Measurements from ENCODE around the gene CFAP299. TPM values are rescaled to one million over a fixed set of nuclear protein-coding genes. Genes with fewer than 3 reads are reported as not detected.

CFAP299 gene
- total RNA-seq, 1 donor from 2014 or later: not detected

DNA sequence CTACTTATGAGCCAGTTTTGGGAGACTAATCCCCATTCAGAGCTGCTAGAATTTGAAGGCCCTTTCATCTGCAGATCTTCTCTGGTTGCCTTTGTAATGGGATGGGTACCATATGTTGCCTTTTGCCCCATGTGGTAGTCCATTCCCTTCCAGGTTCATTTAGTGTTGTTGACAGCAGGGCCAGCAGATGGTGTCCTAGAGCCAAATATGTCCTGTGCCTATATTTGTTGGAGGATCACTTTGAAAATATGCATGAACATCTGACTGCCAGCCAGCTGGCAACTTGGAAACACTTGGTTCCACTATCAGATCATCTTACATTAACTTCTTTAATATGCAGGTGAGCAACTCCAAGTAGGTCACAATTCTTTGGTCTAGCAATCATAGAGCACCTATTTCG lies 30.4 kb downstream of the CFAP299 start:
- H3K27ac ChIP-seq: no peak overlapping the region
- intact Hi-C loops (cut with DNase I): loop anchor here (10.0 kb wide), 2 partner anchors 619 to 689 kb away; no protein-coding TSS in a partner anchor
- H3K36me3 ChIP-seq: no peaks in the 10 kb centered on the region
- DNase-seq (ENCODE audit: low spot score in 2 of 2): no peak
- H3K27me3 ChIP-seq: no peaks in the 10 kb centered on the region
- TF ChIP-seq, protein P1, sequence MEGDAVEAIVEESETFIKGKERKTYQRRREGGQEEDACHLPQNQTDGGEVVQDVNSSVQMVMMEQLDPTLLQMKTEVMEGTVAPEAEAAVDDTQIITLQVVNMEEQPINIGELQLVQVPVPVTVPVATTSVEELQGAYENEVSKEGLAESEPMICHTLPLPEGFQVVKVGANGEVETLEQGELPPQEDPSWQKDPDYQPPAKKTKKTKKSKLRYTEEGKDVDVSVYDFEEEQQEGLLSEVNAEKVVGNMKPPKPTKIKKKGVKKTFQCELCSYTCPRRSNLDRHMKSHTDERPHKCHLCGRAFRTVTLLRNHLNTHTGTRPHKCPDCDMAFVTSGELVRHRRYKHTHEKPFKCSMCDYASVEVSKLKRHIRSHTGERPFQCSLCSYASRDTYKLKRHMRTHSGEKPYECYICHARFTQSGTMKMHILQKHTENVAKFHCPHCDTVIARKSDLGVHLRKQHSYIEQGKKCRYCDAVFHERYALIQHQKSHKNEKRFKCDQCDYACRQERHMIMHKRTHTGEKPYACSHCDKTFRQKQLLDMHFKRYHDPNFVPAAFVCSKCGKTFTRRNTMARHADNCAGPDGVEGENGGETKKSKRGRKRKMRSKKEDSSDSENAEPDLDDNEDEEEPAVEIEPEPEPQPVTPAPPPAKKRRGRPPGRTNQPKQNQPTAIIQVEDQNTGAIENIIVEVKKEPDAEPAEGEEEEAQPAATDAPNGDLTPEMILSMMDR (IDR thresholded peaks at IDR 0.05): peak in 1 of 3 experiments; percentile 7
- no peaks in the 10 kb centered on the region for H3K4me1 ChIP-seq
- H3K9me3 ChIP-seq: peaks cover 0 to 2% of the 10 kb centered on the region in 2 donors
- no peak overlapping the region for H3K4me3 ChIP-seq

DNA sequence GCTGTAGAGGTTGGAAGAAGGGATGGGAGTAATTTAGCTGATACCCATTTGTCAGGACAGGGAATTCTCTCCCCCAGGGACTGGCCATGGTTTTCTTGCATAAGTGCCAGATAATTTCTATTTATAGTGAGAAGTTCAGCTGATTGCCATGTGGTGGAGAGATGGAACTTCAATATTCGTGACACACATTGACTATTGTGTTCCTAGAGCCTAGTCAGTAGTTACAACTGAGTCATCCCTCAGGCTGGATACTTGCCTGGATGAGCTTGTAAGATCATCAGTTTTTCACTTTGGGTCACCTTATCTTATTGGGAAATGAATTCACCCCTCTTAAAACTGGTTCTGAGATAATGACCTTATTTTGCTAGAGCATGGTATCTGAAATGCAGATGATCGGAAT lies 32.2 kb downstream of the CFAP299 start:
- Histone ChIP-seq H3K36me3 (no peaks in the 10 kb centered on the region), H3K27me3 (no peaks in the 10 kb centered on the region), H3K4me3 (no peak overlapping the region), H3K4me1 (no peaks in the 10 kb centered on the region), H3K27ac (no peak overlapping the region), H3K9me3 (peaks cover 0 to 5% of the 10 kb centered on the region in 2 donors)
- intact Hi-C loops (cut with DNase I): loop anchor here (10.0 kb wide), 2 partner anchors 617 to 687 kb away; no protein-coding TSS in a partner anchor
- no peak for DNase-seq (ENCODE audit: low spot score in 2 of 2)
- TF ChIP-seq, protein P1 (IDR thresholded peaks at IDR 0.05): no peak

DNA sequence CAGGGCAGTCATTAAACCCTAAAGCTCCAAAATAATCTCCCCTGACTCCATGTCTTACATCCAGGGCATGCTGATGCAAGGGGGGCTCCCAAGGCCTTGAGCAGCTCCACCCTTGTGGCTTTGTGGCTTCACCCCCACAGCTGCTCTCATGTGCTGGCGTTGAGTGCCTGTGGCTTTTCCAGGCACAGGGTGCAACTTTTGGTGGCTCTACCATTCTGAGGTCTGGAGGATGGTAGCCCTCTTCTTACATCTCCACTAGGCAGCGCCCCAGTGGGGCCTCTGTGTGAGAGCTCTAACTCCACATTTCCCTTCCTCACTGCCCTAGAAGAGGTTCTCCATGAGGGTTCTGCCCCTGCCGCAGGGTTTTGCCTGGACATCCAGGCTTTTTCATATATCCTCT lies 35.1 kb downstream of the CFAP299 start:
- peaks cover 0 to 5% of the 10 kb centered on the region in 2 donors for H3K9me3 ChIP-seq
- intact Hi-C loops (cut with DNase I): no loop called here
- DNase-seq (ENCODE audit: low spot score in 2 of 2): no peak
- H3K27me3 ChIP-seq: no peaks in the 10 kb centered on the region
- no peaks in the 10 kb centered on the region for H3K36me3 ChIP-seq
- no peak overlapping the region for H3K4me3 ChIP-seq
- H3K27ac ChIP-seq: no peak overlapping the region
- no peaks in the 10 kb centered on the region for H3K4me1 ChIP-seq
- TF ChIP-seq, protein P1 (IDR thresholded peaks at IDR 0.05): no peak

DNA sequence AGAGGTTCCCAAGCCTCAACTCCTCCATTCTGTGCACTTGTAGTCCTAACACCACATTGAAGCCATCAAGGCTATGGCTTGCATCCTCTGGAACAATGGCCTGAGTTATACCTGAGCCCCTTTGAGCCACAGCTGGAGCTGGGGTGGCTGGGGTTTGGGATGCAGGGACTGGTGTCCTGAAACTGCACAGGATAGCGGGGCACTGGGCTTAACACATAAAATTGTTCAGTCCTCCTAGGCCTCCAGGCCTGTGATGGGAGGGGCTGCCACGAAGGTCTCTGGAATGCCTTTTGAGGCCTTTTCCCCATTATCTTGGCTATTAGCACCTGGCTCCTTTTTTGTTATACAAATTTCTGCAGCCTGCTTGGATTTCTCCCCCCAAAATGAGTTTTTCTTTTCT lies 35.5 kb downstream of the CFAP299 start:
- Histone ChIP-seq H3K4me1 (no peaks in the 10 kb centered on the region), H3K27me3 (no peaks in the 10 kb centered on the region), H3K36me3 (no peaks in the 10 kb centered on the region), H3K4me3 (no peak overlapping the region), H3K27ac (no peak overlapping the region), H3K9me3 (peaks cover 0 to 5% of the 10 kb centered on the region in 2 donors)
- no peak for DNase-seq (ENCODE audit: low spot score in 2 of 2)
- TF ChIP-seq, protein P1 (IDR thresholded peaks at IDR 0.05): no peak
- intact Hi-C loops (cut with DNase I): no loop called here

DNA sequence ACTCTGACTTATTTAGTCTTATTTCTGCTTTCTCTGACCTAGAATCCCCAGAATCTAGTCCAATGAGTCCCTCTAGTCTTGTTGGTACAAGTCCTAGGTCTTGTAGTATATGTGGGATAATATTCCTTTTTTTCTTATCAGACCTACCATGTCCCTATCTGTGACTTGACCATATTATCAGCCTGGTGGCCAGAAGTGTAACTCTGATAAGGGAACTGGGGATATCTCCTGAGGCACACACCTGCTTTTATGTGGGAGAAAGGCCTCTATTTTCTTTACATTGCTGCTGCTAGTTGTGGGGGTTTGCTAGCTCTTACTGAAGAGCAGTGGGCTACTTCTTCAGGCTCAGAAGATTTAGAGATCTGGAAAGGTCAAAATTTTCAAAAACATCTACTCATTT lies 38.6 kb downstream of the CFAP299 start:
- no peaks in the 10 kb centered on the region for H3K4me1 ChIP-seq
- H3K27ac ChIP-seq: no peak overlapping the region
- no peak overlapping the region for H3K4me3 ChIP-seq
- no peak for DNase-seq (ENCODE audit: low spot score in 2 of 2)
- H3K9me3 ChIP-seq: peaks cover 0 to 5% of the 10 kb centered on the region in 2 donors
- intact Hi-C loops (cut with DNase I): no loop called here
- no peaks in the 10 kb centered on the region for H3K27me3 ChIP-seq
- H3K36me3 ChIP-seq: no peaks in the 10 kb centered on the region
- TF ChIP-seq, protein P1 (IDR thresholded peaks at IDR 0.05): no peak

Measured in ascending aorta (tissue), 2 donors.